Neural cell (in vitro differentiated cells): Measurements from ENCODE around the gene SALL4.

ENCODE experiments used
- CTCF ChIP-seq: fragments of 450-650 bp; IDR thresholded peaks from 2 replicates; pipeline ENCODE4 v1.5.1; 2014; ENCODE audit warnings: antibody characterized with exemption, mild to moderate bottlenecking, moderate library complexity; ENCODE audit not compliant: poor library complexity, severe bottlenecking
- EP300 ChIP-seq: fragments of 450-650 bp; conservative IDR thresholded peaks from 2 replicates; pipeline ENCODE4 v1.6.1; 2014; ENCODE audit warnings: antibody characterized with exemption, mild to moderate bottlenecking, moderate library complexity; ENCODE audit not compliant: poor library complexity, severe bottlenecking
- POLR2AphosphoS5 ChIP-seq: IDR thresholded peaks from 2 replicates; pipeline ENCODE4 v1.6.1; 2012
- TAF1 ChIP-seq: IDR thresholded peaks from 2 replicates; pipeline ENCODE4 v1.6.1; 2012; ENCODE audit warnings: low read depth

- TF ChIP-seq TAF1 (no peak), CTCF (no peak), POLR2AphosphoS5 (no peak), EP300 (no peak)
Observed at GRCh38 chr20:51810155-51811041, 8.1 kb upstream of the SALL4 start.
